ENCODE data around the gene DDIT4.

- TF ChIP-seq CTCF (IDR thresholded peaks at IDR 0.05), result no peak
- TF ChIP-seq POLR2AphosphoS5 (IDR thresholded peaks at IDR 0.05), result no peak
Measured at GRCh38 chr10:72267819-72268399, 5.8 kb upstream of the DDIT4 start.
